Measurements from ENCODE around the gene ITGAE.
"Not testable (repeated sequence)": the region's sequence is repeated elsewhere in the genome, so short reads cannot be mapped to it uniquely, and the experiment has no call there.

The ITGAE gene

DNA sequence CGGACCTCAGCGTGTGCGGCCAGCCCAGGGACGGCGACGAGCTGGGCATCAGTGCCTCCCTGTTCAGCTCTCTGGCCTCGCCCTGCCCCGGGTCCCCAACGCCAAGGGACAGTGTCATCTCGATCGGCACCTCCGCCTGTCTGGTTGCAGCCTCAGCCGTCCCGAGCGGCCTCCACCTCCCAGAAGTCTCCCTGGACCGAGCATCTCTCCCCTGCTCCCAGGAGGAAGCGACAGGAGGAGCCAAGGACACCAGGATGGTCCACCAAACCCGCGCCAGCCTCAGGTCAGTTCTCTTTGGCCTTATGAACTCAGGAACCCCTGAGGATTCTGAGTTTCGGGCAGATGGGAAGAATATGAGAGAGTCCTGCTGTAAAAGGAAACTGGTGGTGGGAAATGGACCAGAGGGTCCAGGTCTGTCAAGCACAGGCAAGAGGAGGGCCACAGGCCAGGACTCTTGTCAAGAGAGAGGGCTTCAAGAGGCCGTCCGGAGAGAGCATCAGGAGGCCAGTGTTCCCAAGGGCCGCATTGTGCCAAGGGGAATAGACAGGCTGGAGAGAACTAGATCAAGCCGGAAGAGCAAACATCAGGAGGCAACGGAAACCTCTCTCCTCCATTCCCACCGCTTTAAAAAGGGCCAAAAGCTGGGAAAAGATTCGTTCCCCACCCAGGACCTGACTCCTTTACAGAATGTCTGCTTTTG lies 76.5 kb downstream of the ITGAE start:
- DNase-seq = no peak

GRCh38 chr17:3723556-3724377 lies 77.2 kb downstream of the ITGAE start, which contains the start of gene HASPIN:
HASPIN (plus strand) TSS chr17:3723903; CDS start chr17:3723936, 33 bp downstream.
- peak; percentile 92 for DNase-seq

DNA sequence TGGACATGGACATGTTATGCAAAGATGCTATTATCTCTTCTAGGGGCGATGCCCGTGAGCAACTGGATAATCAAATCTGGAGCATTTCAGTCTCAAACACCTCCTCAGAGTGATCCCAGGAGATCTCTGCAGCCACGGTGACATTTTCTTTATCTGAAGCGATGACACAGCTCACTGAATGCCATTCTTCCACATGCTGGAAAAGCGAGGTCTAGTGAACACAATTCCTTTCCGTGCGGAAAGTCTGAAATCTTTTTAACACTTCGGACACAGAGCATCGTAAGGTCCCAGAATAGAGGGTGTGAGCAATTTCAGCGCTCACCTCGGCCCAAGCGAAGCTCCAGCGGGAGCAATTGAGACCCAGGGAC lies 77.8 kb downstream of the ITGAE start:
- no peak for DNase-seq

DNA sequence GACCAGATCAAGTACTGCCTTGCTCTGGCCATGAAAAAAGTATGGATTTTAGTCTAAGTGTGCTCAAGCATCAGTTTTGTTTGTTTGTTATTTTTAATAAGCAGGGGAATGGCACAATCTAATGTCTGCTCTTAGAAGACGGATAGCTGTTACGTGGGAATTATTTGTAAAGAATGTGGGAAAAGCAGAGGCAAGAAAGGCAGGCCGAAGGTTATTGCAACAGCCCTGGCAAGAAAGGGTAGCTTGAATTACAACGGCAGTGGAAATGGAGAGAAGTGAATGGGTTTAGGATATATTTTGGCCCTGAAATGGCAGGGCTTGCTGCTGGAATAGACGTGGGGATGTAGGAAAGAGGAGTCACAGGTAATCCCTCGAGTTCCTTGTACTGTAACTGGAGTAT lies 78.3 kb downstream of the ITGAE start:
- DNase-seq = no peak

DNA sequence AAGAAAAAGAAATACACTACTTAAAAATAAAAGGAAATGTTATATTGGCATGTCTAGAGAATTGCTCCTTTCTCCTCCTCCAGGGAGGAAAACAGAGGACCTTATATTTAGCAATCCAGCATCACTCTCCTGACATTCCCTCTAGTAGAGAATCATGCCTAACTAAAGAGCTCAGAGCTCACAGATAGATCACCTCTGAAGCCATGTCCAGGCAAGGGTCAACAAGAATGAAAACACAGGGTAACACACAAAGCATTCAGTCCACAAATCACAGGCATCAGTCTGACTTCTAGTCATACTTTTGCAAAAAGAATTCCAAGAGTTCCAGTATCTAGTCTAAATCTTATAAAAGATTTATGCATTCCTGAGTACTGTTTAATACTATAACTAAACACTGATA lies 81.7 kb downstream of the ITGAE start:
- DNase-seq = no peak

DNA sequence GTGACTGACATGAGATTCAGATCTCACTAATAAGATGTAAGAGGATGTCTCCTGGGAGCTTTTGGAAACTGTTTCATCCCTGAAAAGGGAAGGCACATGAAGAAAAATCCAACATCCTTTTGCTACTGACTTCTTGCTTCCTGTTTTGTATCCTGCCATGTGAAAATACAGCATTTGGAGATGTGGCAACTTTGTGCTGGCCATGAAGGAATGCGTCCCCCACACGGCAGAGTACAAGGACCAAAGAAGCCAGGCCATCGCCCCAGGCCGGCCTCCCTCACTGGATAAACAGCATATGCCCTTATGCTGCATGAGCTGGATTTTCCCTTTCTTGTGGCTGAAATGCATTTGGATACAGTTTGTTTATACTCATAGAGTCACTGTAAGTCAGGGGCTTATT lies 82.8 kb downstream of the ITGAE start:
- DNase-seq = no peak

DNA sequence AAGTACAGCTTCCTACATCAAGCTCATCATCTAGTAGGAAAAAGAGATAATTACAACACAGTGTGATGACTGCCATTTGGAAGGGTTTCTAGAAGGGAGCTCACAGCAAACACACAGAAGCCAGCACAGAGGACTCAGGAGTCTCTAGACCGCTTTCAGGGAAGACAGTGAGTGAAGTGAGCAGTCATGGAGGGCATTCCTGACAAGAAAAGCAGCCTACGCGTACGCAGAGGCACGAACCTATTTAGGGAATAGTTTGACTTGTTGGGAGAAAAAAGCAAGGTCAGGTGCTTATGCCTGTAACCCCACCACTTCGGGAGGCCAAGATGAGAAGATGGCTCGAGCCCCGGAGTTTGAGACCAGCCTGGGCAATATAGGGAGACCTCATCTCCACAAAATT lies 85.7 kb downstream of the ITGAE start:
- no peak for DNase-seq

DNA sequence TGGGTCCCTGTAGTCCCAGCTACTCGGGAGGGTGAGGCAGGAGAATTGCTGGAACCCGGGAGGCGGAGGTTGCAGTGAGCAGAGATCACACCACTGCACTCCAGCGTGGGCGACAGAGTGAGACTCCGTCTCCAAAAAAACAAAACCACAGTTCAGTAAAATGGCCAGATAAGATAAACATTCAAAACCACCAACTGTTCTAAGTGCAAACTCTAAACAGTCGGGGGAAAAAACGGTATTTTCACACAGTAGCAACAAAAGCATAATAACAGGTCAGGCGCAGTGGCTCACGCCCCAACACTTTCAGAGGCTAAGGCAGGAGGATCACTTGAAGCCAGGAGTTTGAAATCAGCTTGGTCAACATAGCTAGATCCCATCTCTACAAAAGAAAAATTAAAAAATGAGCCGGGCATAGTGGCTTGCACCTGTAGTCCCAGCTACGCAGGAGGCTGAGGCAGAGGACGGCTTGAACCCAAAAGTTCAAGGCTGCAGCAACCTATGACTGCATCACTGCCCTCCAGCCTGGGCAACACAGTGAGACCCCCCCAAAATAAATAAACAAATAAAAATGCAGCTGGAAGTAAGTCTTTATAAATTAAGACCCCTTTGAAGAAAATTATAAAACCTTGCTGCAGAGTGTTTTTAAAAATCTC lies 88.1 kb downstream of the ITGAE start:
- DNase-seq = peak; percentile 20

GRCh38 chr17:3710951-3711383 lies 90.0 kb downstream of the ITGAE start:
- DNase-seq = peak; percentile 91

- DNase-seq = no peak
Measured at GRCh38 chr17:3708366-3708765, 92.6 kb downstream of the ITGAE start.

DNA sequence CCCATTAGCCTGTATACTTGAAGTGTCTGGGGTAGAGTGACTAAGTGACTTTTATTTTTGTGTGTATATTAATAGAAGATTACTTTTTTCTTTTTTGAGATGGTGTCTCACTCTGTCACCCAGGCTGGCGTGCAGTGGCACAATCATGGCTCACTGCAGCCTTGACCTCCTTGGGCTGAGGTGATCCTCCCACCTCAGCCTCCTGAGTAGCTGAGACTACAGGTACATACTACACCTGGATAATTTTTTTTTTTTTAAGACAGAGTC lies 95.3 kb downstream of the ITGAE start:
- DNase-seq = not testable (repeated sequence)

DNA sequence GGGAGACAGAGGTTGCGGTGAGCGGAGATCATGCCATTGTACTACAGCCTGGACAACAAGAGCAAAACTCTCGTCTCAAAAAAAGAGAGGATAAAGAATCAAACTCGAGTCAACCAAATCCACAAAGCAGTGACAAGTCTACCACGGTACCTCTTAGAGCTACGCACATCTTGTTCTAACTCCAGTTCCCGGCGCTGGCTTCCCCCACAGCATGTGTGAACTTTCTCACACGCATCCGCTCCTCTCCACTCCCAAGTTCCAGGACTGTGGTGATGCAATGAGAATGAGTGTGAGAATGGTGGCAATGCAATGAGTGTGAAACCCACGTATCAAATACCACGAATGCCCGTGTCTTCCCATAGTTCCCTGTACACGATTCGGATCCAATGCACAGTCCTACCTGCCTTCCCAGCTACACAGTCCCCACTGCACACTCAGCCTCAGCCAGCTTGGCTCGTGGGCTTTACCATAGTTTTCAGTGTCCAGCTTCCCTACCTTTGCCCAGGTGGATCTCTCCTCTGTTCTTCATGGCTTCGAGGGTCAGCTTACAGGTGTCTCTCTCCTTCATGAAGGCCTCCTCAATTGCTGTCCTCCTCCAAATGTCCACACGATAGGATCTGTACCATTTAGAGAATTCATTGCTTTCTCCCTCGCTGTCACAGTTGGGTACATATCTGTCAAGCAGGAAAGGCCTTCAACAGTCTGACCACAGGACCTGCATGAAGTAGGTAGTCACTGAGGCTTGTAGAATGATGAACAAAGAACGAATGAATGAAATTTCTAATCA lies 95.9 kb downstream of the ITGAE start:
- DNase-seq = no peak

GRCh38 chr17:3702041-3702539 lies 98.9 kb downstream of the ITGAE start:
- not testable (repeated sequence) for DNase-seq

DNA sequence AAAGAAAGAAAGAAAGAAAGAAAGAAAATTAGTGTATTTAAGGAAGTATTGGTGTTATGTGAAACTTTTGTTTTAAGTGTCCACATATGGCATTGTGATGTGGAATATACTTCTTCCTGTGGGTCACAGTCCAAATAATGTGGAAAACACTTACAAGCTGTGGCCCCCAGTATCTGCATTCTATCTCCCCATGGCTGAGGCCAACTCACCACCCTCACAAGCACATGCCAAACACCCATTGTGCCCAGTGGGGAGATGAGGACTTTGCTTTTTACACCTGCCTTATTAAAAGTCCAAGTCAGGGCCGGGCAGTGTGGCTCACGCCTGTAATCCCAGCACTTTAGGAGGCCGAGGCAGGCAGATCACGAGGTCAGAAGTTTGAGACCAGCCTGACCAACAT lies 101.0 kb downstream of the ITGAE start:
- no peak for DNase-seq

GRCh38 chr17:3698139-3698538 lies 102.8 kb downstream of the ITGAE start:
- DNase-seq = no peak

DNA sequence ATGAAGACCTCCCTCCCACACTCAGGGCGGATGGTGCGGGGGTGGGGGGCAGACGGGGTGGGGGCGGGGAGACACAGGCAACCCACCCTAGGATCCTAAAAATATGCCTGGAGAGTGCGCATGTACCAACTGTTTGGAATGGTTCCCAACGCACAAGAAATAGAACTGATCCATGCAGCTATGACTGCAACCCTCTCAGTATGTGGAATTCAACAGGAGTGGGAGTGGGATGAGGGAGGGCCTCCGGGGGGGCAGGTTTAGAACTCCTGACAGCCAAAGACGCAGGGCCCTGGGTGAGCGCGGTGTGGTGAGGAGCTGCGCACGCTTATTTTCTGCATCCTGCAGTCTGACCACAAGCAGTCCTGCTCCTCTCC lies 103.9 kb downstream of the ITGAE start:
- DNase-seq = no peak

DNA sequence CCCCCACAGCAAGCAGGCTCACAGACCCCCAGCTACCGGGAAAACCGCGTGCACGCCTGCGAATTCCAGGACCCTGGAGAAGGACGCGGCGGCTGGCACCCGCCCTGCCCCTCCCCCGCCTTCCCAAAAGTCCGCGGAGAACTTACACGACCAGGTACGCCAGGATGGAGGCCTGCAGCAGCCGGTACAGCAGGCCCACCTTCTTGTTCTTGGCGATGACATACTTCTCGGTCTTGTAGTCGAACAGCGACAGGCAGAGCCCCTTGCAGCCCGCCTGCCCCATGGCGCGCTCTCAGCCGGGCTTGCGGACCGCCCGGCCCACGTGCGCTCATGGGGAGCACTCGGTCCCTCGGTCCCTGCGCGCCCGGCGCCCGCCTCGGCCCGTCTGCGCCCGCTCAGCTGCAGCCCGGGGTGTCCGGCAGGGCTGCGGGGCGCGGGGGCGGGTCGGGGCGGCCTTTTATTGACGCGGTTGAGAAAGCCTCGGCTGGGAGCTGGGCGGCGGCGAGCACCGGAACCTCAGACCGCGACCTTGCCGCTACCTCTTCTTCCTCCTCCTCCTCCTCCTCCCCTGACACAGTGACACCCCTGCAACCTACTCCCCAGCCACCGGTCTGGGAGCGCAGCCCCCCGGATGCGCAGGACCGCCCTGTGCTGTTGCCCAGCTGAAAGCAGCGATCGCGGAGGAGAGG lies 105.1 kb downstream of the ITGAE start, which contains the start of gene P2RX5:
Gene P2RX5, minus strand, starts transcription at position 433 of the 689 bp plus-strand sequence. Its CDS starts 150 bp downstream, at position 283.
- DNase-seq = peak; percentile 50

DNA sequence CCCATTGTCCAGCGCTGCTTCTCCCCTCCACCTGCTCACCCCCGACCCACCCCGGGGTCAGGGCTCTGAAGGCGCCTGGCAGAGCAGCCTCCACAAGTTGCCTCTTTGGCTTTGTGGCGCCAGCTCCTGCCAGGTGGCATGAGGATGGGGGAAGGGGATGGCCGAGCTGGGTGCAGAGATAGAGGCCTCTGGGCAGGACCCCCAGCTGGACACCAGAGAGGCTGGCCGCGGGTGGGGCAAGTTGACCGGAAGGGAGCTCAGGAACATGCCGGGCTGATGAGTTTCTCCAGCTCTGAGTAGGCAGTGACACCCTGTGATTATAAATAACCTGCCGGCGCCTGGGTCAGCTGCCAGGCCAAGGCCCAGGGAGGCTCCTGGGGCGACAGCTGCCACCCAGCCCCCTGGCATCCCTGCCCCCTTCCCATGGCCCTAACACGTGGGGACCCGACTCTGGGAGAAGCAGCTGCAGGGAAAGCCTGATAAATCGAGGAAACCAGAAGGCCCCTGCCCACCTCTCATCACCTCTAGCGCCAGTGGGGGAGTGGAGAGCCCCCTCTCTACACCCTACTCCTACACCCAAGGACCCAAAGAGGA lies 105.8 kb downstream of the ITGAE start:
- no peak for DNase-seq

DNA sequence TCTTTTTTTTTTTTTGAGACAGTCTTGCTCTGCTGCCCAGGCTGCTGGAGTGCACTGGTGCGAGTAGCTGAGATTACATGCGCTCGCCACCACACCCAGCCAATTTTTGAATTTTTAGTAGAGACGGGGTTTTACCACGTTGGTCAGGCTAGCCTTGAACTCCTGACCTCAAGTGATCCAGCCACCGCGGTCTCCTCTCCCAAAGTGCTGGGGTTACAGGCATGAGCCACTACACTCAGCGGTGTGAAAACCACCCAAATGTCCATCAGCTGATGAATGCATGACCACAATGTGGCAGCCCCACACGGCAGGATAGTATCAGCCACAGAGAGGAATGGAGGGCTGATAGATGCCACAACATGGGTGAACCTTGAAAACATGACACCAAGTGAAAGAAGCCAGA lies 107.2 kb downstream of the ITGAE start:
- DNase-seq = peak; percentile 49

- DNase-seq = no peak
Measured at GRCh38 chr17:3693141-3693540, 107.8 kb downstream of the ITGAE start.

GRCh38 chr17:3692346-3692745 lies 108.6 kb downstream of the ITGAE start:
- no peak for DNase-seq

- DNase-seq = no peak
Measured at GRCh38 chr17:3691617-3692067, 109.3 kb downstream of the ITGAE start.
